Body of pancreas (tissue), 4 donors: Measurements from ENCODE around the gene FBXO27.
A peak's percentile ranks its signal among the peaks of the same experiment; 100 is the strongest.

ENCODE experiments used
- POLR2A ChIP-seq, 3 donors: fragments of 450-650 bp; IDR thresholded peaks; one replicate each; pipeline ENCODE4 v1.6.1; 2016; ENCODE audit warnings: antibody characterized with exemption in 3 of 3, mild to moderate bottlenecking in 2 of 3
- TF ChIP-seq, protein P1 (sequence below), 7 experiments: fragments of 450-650 bp in 4 of 7; fragments of 200-600 bp in 3 of 7; sonication (generic) in 3 of 7; IDR thresholded peaks; one replicate each; pipeline ENCODE4 v1.5.1; 2016 to 2019; ENCODE audit warnings: antibody characterized with exemption in 7 of 7

DNA sequence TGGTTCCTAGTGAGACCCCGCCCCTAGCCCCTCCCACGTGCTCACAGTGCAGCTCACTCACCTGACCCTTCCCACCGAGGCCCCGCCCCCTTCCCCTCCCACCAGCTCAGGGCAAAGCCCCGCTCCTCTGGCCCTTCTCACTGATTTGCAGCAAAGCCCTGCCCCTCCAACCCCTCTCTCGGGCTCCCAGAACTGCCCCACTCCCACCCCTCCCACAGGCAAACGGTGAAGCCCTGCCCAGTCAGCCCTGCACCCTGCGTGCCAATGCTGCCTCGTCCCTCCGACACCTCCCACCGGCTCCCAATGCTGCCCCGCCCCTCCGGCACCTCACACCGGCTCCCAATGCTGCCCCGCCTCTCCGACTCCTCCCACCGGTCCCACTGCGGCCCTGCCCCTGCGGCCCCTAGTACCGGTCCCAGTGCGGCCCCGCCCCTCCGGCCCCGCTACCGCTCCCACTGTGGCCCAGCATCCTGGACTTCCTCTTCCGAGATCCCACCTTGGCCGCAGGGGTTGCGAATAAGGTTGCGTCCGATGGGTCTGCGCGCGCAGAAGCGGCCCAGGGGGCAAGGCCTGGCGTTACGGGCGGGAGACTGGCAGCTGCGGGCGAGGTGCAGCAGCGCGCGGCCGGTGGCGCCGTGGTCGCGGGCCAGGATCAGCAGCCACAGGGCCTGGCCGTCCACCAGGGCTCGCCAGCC, 834 bp downstream of the FBXO27 start:
- TF ChIP-seq, protein P1, sequence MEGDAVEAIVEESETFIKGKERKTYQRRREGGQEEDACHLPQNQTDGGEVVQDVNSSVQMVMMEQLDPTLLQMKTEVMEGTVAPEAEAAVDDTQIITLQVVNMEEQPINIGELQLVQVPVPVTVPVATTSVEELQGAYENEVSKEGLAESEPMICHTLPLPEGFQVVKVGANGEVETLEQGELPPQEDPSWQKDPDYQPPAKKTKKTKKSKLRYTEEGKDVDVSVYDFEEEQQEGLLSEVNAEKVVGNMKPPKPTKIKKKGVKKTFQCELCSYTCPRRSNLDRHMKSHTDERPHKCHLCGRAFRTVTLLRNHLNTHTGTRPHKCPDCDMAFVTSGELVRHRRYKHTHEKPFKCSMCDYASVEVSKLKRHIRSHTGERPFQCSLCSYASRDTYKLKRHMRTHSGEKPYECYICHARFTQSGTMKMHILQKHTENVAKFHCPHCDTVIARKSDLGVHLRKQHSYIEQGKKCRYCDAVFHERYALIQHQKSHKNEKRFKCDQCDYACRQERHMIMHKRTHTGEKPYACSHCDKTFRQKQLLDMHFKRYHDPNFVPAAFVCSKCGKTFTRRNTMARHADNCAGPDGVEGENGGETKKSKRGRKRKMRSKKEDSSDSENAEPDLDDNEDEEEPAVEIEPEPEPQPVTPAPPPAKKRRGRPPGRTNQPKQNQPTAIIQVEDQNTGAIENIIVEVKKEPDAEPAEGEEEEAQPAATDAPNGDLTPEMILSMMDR (IDR thresholded peaks at IDR 0.05) = no peak
- TF ChIP-seq POLR2A (IDR thresholded peaks at IDR 0.05) = peak in 1 of 3 donors; percentile 23
